Activated CD4-positive, alpha-beta T cell treated with anti-CD3 and anti-CD28 coated beads for 4 hours (primary cell): Measurements from ENCODE around the gene RPS6KB2.

ENCODE experiments used
- DNase-seq, 2 donors: peaks; one replicate each; pipeline ENCODE4 v3.0.0-alpha.2; 2020

Gene RPS6KB2

DNA sequence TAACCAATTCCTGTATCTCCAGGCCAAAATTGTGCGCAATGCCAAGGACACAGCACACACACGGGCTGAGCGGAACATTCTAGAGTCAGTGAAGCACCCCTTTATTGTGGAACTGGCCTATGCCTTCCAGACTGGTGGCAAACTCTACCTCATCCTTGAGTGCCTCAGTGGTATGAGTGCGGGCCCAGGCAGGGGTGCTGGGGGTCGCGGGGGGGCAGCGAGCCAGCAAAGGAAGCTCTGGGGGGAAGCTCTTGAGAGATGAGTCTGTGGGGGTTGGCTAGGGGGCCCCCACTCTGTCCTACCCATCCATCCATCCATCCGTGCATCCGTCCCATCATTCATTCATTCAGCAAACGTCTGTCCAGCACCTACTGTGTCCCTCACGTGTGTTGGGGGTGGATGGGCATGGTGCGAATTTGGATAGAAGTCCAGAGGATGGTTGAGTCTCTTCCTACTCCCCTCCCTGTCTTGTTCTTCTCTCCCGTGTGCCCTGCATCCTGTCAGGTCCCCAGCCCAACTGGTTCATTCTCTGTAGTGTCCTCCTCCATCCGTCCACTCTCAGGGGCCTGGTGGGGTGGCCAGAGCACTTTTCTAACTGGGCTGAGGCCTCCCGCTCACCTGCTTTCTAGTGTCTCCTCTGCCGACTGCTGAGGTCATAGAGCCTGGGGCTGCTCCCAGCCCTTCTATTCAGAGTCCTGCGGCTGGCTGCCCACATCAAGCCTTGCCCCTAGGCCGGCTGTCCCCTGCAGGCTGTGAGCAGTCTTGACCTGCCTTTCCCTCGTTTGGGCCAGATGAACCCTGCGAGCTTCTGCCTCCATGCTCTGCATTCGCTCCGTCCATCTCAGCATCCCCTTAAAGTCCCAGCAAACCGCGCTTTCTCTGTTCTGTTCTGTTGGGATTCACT lies 3.3 kb downstream of the RPS6KB2 start:
- no peak for DNase-seq

DNA sequence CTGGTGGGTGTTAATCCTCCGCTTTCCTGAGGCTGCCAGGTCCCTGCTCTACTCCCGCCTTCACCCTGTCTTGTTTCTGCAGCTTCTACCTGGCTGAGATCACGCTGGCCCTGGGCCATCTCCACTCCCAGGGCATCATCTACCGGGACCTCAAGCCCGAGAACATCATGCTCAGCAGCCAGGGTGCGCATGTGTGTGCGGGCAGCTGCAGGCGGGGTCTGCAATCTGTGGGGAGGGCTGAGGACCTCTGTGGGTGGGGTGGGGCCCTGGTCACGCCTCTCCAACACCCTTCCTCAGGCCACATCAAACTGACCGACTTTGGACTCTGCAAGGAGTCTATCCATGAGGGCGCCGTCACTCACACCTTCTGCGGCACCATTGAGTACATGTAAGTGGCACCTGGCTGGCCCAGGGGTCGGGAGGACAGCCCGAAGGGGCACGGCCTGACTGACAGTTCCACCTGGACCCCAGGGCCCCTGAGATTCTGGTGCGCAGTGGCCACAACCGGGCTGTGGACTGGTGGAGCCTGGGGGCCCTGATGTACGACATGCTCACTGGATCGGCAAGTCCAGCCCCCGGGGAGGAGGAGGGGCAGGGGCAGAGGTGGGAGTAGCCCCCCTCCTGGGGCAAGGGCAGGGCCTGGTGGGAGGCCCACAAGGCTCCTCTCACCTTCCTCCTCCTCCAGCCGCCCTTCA lies 4.5 kb downstream of the RPS6KB2 start:
- no peak for DNase-seq

DNA sequence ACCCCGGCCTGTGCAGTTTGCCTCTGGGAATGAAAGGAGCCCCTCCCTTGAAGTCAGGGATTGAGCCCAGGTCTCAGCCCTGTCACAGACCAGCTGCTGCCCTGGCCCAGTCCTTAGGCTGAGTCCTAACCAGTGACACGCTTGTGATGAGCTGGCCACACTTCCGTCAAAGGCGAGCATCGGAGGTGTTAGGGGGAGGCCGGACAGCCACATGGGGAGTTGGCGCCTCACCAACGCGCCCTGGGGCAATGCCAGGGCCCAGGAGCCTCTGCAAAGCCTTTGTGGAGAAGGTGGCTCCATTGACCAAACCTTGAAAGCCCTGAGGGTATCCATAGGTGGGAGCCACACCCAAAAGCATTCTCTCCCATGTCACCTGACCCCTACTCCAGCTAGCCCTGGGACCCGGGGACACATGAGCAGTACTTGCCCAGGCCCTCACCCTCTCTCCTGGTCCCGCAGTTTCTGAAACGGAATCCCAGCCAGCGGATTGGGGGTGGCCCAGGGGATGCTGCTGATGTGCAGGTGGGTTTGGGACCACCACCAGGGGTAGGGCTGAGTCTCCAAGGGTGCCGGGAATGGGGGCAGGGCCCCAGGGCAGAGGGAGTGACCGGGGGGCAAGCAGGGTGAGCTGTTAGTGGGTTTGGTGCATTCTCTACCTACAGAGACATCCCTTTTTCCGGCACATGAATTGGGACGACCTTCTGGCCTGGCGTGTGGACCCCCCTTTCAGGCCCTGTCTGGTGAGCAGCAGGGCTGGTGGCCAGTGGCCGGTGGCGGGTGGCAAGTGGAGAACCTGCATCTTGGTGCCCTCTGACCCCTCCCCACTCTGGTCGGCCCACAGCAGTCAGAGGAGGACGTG lies 5.5 kb downstream of the RPS6KB2 start:
- no peak for DNase-seq

DNA sequence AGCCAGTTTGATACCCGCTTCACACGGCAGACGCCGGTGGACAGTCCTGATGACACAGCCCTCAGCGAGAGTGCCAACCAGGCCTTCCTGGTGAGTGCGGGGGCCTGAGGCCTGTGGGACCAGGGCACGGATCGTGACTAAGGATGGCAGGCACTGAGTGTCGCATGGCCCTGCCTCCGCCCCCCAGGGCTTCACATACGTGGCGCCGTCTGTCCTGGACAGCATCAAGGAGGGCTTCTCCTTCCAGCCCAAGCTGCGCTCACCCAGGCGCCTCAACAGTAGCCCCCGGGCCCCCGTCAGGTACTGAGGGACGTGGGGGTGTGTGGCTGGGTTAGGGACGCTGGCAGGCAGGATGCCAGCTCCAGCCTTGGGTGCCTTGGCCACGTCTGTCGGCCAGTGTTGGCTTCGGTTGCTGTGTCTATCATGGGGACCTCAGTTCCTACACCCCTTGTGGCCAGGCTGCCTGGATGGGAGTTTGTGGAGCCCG lies 6.1 kb downstream of the RPS6KB2 start:
- no peak for DNase-seq

DNA sequence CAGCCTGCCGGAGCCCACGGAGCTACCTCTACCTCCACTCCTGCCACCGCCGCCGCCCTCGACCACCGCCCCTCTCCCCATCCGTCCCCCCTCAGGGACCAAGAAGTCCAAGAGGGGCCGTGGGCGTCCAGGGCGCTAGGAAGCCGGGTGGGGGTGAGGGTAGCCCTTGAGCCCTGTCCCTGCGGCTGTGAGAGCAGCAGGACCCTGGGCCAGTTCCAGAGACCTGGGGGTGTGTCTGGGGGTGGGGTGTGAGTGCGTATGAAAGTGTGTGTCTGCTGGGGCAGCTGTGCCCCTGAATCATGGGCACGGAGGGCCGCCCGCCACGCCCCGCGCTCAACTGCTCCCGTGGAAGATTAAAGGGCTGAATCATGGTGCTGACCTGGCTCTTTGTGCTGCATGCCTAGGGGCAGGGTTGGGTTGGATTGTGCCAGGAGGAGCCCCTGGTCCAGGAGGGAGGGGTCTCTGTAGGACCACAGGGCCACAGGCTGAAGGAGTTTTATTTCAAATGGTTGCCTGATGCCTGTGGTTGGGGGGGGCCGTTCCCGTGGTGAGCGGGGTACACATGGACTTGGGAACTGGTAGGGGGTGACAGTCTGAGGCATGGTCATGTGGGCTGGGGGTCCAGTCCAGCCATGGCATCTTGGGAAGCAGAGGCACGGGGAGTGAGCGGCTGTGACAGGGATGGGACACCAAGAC lies 6.9 kb downstream of the RPS6KB2 start:
- DNase-seq = no peak

DNA sequence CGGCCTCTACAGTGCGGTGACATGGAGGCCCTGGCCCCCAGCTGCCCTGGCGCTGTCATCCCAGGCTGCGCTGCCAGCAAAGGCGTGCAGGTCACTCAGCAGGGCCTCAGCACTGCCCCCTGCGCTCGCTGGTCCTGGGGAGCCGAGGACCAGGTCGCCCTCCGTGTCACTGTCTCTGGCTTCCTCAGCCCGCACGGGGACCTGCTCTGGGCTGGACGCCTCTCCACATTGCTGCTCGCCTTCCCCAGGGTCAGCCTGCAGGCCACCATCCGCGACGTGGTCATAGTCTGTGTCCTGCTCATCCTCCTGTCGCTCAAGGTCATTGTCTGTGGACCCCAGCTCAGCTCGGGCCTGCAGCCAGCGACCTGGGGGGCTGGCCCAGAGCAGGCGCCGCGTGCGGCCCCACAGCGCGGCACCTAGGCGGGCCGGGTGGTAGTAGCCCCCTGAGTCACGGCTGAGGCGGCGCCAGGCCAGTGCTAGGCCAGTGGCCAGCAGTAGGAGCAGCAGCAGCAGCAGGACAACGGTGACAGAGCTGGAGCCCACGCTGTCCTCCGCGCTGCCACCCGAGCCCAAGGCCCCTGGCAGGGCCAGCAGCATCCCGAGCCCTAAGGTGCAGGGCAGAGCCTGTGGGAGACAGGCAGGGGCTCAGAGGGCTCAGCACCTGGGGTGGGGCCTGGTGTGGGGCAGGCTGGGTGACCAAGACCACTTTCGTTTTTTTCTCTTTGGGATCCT lies 7.6 kb downstream of the RPS6KB2 start:
- no peak for DNase-seq

DNA sequence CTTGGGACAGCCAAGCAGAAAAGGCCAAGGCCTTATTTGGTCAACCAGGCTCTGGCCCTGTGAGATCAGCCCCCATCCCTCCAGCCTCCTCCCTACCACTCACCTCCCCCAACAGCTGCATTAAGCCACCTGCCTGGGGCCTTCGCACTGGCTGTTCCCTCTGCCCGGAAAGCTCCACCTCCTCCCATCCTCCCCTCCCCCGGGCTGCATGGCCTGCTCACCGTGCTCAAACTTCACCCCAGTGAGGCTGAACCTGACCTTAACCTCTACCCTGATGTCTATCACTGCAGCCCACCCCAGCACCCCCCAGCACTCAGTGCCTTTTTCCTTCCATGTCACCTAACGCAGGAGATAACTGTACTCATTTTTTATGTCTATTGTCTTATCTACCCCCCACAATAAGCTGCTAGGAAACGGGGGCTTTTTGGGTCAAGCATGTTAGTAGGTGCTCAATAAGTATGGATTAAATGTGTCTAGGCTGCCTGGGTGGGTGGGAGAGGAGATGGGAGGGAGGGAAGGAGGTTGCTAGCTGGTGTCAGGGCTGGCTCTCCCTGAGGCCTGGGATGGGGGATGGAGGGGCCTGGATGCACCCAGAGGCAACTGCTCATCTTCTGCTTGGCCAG lies 8.3 kb downstream of the RPS6KB2 start:
- DNase-seq = peak; percentile 68

DNA sequence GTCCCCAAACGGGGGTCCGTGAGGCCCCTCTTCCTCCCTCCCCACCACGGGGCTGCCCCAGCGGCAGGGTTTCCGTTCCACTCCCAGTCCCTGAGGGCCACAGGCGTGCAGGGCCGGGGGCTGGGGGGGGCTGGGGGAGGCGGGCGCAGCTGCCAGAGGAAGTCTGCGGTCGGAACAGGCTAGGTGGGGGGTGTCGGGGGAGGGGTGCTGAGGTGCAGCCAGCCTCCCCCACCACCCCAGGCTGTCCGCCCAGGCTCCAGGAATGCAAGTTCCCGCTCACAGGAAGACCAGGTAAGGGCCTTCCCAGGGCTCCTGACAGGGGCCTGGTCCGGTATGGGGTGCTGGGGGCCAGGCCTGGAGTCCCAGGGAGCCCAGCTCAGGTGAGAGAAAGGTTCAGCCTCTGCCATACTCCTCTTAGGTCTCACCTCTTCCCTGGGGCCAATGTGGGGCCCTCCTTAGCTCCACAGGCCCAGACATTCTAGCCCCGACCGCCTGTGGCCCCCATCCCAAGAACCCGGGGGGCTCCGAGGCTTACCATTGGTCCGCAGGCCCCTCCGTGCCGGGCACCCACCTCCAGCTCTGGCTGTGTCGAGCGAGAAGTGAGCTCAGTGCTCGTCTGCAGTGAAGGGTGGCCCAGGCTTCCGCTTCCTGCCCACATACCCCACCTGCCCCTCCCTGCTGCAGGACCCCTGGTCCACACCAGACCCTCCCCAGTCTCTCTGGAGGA lies 9.0 kb downstream of the RPS6KB2 start, which contains the start of gene PTPRCAP:
PTPRCAP (minus strand) TSS at position 601 of the 727 bp plus-strand sequence; CDS start at position 538, 63 bp downstream.
- DNase-seq = peak; percentile 70 to 77

DNA sequence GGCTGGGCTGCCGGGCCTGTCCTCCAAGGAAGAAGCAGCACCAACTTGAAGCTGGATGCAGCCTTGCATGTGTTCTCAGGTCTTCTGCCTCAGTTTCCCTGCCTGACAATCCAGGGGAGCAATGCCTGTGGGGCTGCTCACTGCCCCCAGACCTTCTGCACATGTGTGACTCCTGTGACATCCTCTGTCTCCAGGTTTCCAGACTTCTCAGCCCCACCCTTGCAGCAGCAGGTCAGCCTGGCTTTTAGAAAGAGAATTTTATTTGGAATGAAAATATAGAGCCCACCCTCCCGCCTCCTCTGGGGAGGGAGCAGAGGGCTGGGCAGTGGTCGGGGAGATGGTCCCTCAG lies 9.5 kb downstream of the RPS6KB2 start:
- no peak for DNase-seq

DNA sequence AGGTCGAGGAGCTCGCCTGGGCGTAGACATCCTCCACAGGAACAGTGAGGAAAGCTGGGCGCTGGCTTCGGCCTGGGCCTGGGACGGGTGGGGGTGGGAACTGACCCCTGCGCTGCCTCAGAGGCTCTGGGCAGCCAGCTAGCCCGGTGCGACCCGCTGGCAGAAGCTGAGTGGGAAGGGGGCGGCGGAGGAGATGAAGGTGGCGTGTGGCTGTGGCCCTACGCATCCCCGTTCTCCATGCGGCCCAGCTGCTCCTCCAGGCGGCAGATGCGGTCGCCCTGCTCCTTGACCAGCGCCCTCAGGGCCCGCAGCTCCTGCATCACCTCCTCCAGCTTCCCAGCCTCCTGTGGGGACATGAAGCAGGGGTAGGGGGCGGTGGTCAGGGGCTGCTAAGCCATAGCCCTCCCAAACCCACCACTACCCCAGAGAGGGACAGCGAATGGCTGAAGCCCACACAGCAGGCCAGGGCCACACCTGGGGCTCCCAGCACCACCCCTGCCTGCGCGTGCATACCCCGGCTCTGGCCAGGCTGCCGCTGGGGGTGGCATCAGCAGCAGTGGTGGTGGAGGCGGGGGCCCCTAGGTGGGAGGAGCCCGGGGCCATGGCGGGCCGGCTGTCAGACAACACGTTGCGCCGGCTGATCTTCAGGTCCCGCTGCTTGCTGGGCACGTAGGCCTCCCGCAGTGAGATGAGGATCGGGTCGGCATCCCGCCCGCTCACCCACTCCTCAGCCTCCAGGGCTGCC lies 10.0 kb downstream of the RPS6KB2 start:
- DNase-seq = peak; percentile 67 to 73

DNA sequence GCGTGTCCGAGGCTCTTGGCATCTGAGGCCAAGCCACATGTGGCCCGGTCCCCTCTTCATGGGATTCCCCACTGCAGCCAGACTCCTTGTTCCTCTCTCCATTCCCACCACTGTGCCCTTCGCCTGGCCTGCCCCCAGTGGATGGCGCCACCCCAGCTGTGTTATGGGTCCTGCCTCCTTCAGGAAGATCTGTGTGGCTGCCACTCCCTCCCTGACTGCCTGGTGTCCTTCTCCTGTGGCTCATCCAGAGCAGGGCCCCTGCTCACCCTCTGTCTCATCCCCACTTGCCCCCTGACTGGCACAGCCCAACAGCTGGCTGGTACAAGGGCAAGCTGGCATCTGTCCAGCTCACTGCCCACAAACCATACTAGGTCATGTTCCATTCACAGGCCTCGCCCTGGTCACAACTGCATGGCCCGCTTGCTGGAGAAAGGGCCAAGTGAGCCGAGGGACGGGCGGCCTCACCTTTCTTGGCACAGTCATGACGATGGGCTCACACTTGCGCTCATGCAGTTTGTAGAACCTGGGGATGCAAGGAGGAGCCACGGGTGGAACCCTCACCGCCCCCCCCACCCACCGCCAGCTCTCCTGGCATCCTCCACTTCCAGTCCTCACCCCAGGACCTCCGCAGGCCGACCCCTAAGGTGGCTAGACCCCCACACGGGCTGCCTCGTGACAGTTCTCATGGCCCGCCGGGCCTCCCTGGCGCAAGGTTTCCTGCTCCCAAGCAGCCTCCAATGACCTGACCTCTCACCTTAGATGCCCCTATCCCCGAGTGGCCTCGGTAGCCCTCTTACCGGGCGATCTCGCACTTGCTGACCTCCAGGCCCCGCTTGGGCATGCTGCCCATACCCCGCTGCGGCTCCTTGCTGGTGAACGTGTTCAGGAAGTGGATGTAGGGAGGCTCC lies 11.3 kb downstream of the RPS6KB2 start:
- DNase-seq = no peak

DNA sequence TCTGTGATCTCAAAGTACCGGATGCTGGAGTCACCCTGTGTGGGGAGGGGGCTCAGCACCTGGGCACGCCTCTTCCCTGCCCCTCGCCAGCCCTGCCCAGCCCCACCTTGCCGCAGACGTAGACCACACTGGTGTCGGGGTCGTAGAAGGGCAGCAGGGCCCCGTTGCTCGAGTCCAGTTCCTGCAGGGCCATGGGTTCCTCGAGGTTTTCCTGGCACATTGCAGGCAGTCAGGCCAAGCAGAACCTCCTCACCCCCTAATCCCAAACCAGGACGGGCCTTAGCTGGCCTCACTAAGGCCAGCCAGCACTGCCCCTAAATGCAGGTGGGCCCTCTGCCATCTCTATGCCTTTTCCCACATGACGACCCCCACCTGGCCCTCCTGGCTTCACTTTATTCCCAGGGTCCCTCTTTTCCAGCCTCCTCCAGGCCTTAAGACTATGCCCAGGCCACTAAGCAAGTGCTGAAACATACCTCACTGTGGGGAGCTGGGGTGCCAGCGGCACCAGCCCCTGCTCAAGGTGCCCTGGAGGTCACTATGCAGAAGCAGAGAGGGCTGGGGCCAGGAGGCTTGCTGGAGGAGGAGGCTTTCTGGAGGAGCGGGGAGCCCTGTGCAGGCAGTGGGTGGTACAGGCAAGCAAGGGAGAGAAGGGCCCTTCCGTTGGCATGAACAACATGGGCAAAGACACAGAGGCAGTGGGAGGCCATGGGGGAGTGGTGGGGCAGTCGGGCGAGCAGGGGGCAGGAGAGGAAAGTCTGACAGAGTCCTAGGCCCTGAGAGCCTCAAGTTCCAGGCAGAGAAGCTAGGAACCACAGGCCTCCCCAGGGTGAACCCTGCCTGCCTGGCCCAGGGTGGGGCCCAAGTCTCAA lies 12.2 kb downstream of the RPS6KB2 start:
- DNase-seq = no peak

DNA sequence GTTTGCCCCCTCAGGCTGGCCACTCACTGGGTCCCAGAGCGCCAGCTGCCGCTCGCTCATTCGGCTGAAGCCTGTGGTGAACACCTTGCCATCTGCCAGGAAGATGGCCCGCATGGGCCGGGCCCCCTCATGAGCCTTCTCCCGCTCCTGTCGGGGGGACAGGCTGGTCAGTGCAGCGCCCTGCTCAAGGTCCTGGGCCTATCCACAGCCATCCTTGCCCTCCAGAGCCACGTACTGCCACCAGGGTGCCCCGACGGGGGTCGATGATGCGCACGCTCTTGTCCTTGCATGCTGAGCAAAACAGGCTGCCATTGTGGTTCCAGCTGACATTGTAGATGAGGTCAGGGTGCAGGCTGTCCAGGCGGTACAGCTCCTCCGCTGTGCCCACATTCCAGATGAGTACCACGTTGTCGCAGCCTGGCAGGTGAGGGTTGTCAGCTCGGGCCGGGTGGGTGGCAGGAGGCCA lies 12.8 kb downstream of the RPS6KB2 start:
- DNase-seq = no peak

DNA sequence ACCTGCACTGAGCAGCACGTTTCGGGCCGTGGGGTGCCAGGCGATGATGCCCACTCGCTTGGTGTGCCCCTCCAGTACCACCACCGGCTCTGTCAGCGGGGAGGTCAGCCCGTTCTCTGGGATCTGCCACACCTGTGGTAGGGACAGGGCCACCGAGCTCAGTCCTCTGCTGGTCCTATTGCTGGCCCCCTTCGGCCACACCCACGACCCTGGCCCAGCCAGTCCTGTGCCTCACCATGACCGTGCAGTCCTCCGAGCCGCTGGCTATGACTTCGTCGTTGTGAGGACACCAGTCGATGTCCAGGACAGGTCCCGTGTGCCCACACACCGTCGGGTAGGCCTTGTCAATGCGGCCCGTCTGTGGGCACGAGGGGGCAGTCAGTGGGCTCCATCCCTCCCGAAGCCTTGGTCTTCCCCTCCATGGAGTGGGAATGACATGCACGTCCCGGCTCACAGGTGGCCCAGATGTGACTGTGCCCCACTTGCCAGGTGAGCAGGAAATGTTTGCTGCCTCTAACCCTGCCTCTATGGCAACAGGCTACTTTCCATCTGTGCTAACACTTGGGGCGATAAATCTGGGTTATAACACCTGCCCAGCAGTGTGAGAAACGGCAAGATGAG lies 13.5 kb downstream of the RPS6KB2 start:
- DNase-seq = no peak

DNA sequence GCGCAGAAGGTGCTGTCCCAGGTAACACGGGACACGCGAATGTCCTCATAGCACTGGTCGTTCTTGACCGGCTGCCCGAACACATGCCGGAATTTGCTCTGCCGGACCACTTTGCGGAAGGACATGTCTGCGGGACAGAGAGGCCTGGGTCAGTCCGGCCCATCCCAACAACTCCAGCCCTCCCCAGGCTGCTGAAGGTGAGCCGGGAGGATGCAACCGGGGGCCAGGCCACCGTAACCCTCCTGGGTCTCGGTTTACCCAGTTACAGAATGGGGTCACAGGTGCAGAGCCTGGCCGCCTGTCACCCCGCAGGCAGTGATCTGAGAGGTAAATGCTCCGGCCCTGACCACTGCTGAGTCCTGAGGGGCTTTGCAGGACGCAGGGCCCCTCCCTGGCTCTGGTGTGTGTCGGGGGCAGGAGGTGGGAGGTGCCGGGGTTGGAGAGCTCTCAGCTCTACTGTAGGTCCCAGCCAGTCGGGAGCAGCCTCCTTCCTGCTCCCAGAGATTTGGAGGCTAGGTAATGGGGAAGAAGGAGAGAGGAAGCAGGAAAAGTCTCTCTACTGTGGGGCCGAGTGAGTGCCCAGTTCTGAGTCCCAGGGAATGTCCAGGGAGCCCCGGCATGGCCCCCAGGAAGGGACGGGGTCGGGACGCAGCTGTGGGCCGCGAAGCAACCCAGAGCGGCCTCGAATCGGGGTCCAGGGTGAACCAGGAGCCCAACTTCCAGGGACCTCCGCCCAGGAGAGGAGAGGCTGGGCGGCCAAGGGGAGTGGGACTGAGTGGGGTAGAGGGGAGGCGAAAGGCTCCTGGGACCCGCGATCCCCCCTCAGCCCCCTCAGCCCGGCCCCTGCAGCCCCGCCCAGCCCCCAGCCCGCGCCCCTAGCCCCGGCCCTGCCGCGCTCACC lies 14.5 kb downstream of the RPS6KB2 start:
- no peak for DNase-seq

DNA sequence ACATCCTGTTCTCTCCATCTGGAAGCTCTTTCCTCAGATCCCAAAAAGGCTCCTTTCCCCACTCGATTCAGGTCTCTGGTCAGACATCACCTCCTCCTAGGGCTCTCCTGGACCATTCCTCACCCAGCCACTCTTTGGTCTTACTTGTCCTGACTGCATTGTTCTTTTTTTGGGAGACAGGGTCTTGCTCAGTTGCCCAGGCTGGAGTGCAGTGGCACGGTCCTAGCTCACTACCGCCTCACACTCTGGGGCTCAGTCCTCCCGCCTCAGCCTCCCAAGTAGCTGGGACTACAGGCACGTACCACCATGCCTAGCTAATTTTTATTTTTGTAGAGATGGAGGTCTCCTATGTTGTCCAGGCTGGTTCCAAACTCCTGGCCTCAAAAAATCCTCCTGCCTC lies 17.2 kb downstream of the RPS6KB2 start:
- no peak for DNase-seq
